NCI-H2107 treated with DMSO at 0.1 percent for 48 hours (cell line): ENCODE measurements around the gene EPC2.
"Not testable (repeated sequence)": the region's sequence is repeated elsewhere in the genome, so short reads cannot be mapped to it uniquely, and the experiment has no call there.

ENCODE experiments used
- DNase-seq: peaks from one replicate; lab custom pipeline; 2025; ENCODE audit not compliant: unreplicated experiment; lab: John Stamatoyannopoulos, UW

The EPC2 gene

GRCh38 chr2:148642112-148642744, 2.3 kb upstream of the EPC2 start:
- DNase-seq: no peak

DNA sequence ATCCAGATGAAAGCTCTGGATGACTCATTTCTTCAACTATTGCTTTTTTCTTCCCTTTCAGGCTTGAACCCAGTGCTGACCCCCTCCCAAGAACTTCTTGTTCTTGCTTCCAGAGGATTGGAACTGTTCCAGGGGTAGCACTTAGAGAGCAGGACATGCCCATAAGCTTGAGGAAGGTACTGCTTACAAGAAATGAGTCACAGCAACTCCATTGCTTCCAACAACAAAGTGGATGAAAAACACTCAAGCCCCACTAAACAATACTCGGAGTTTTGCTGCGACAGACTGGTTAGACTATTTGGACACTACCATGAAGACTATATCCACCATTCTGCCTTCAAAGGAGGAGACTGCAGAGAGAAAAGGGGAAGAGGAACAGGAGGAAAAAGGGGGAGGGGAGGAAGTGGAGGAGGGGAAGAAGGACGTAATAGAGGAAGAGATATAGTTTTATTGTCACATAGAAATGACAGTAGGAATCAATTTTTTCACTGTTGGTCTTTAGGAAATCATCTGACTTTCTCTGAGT, 1.6 kb upstream of the EPC2 start:
- no peak for DNase-seq

GRCh38 chr2:148643421-148643820, 1.1 kb upstream of the EPC2 start:
- no peak for DNase-seq

DNA sequence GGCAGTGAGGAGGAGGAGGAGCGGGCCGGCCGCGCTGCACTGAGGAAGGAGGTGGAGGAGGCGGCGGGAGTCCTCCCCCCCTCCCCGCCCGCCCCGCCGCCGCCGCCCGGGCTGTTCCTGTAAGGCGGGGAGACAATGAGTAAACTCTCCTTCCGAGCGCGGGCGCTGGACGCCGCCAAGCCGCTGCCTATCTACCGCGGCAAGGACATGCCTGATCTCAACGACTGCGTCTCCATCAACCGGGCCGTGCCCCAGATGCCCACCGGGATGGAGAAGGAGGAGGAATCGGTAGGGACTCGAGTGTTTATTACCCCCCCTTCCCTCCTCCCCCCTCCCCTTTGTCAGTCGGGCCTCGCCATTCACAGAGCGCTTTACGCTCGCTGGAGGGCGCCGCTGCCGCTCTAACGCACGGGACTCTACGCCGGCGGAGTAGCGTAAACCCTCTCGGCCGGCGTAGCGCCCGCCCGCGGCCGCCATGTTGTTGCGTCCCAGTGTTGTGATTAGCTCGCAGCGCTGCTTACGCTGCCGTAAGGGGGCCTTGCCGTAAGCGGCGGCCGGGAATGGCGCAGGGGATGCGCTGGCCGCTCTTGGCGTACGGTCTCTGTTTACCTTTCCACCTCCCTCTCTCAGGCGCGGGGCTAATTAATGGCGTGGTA, 460 bp downstream of the EPC2 start:
- peak; percentile 63 for DNase-seq

GRCh38 chr2:148645539-148646230, 1.1 kb downstream of the EPC2 start:
- DNase-seq: peak; percentile 53

DNA sequence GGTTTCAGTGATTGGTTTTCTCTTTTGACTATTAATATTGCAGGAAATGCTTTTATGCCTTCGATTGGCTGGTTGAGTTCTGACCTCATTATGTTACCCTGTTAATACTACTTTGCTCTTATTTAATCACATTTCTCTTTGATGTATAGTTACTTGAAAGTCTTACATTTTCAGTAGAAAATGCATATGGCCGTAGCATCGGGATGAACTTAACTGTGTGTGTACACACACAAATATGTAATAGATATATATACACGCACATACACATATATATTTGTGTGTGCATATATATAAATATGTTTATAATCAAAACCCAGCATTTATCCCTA, 1.6 kb downstream of the EPC2 start:
- DNase-seq: no peak

GRCh38 chr2:148647711-148648110, 3.2 kb downstream of the EPC2 start:
- DNase-seq: not testable (repeated sequence)

DNA sequence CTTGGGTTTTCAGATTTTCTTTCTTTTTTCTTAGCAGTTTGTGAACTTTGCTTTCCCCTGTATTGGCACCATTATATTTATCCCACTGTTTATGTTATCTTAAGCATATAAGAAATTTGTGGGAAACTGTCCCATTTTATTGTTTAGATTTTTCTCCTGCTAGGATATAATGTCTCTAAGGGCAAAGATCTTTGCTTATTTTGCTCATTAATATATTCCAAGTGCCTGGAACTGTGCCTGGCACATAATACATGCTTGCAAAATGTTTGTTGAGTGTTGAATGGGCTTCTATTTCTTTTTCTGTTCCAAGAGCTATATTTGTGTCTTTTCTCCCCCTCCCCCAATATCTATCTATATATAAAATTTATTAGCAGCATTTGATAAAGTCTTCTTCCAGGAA, 5.4 kb downstream of the EPC2 start:
- no peak for DNase-seq

- DNase-seq: no peak
These were observed 6.3 kb downstream of the EPC2 start for GRCh38 chr2:148650881-148651280.

DNA sequence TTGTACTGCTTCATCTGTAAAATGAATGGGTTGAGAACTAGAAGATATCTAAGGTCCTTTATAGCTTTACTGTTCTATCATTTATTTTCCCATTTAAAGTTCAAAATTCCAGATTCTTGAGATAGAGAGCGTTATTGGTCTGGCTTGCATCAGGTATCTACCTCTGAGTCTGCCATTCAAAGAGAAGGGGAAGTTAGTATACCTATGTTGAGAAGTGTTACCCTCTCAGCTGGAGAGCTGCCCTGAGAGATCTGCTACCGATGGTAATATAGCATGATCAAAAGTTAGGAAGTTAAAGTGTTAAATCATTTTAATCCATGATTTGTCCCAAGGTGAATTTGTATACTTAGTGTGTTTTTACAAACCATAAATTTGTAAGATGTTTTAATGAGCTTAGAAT, 7.4 kb downstream of the EPC2 start:
- no peak for DNase-seq

DNA sequence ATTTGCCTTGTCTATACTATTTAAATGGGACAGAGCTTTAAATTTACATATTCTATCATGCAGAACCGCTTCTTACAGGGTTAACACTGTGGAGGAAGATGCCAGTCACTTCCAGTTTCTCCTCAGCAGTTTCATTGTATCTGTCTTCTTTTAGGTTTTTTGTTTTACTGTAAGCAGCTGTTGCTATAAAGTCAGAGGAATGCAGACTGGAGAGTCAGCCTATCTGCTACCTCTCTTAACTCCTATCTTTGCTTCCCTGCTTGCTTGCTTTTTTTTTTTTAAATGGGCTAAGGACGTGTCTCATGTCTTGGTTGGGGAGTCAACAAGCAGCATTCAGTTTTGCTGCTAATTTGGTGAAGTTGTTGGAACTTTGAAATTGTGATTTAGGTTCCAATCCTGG, 8.9 kb downstream of the EPC2 start:
- DNase-seq: no peak

- no peak for DNase-seq
These were observed 9.9 kb downstream of the EPC2 start for GRCh38 chr2:148654435-148654834.

- no peak for DNase-seq
These were observed 12.0 kb downstream of the EPC2 start for GRCh38 chr2:148656516-148656915.

GRCh38 chr2:148658807-148659722, 14.5 kb downstream of the EPC2 start:
- DNase-seq: no peak

GRCh38 chr2:148660999-148661398, 16.4 kb downstream of the EPC2 start:
- no peak for DNase-seq

- DNase-seq: not testable (repeated sequence)
These were observed 17.8 kb downstream of the EPC2 start for GRCh38 chr2:148662332-148662731.

DNA sequence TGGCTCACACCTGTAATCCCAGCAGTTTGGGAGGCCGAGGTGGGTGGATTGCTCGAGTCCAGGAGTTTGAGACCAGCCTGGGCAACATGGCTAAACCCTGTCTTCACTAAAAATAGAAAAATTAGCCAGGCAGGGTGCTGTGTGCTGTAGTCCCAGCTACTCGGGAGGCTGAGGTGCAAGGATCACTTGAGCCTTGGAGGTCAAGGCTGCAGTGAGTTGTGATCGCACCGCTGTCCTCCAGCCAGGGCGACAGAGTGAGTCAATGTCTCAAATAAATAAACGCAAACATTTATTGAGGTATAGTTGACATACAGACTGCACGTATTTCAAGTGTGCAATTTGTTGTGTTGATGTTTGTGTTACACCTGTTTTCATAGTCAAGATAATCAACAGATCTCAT, 19.7 kb downstream of the EPC2 start:
- no peak for DNase-seq

DNA sequence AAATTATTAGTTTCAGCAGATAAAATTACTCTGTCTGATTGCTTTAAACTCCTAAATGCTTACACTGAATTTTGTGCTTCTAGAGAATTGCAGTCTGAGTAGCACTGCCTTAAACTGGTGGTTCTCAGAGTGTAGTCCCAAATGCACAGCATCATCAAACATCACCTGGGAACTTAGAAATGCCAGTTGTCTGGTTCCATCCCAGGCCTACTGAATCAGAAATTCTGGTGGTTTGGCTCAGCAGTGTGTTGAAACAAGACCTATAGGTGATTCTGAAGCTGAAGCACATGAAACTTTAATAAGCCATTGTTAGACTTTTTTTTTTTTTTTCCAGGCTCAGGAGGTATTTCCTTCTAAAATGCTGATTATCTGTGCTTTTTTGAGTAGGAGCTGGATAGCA, 22.0 kb downstream of the EPC2 start:
- DNase-seq: no peak

- DNase-seq: no peak
These were observed 22.7 kb downstream of the EPC2 start for GRCh38 chr2:148667113-148667836.

- DNase-seq: no peak
These were observed 26.2 kb downstream of the EPC2 start for GRCh38 chr2:148670773-148671172.
